Measurements from ENCODE around the gene PECR. TPM values are rescaled to one million over a fixed set of nuclear protein-coding genes. Genes with fewer than 3 reads are reported as not detected.
"Not testable (repeated sequence)": the region's sequence is repeated elsewhere in the genome, so short reads cannot be mapped to it uniquely, and the experiment has no call there.

PECR gene
- total RNA-seq, 1 experiment from 2014 or later: 26.0 TPM

DNA sequence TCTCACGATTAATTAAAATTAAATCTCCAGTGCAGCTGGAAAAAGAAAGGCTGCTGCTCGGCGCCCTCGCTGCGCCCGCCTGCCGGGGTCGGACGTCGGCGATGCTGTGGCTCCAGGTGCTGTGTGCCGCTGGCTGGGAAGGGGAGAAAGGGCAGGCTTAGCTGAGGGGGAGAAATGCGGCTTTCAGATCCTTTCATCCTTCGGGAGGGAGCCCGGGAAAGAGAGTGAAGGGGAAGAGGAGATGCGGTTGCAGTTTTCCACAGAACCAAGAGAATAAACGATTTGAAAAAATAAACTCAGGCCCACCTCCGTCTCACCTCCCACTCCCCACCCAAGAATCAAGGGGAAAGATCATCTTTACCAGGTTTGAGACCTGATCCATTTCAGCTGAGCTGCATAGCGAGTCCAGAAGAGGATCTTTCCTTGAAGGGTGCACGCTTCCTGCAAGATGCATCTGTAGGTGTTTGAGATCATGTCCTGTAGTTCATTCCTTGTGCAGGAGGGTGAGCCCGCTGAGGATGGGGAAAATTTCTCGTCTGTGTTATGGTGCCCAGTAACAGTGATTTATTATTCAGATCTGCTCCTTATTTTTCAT lies 605 bp upstream of the PECR start:
- CTCF ChIA-PET: no interaction called here
- ATAC-seq (peak; percentile 28), DNase-seq (no peak)
- Histone ChIP-seq H3F3A (ENCODE audit: low read length, unreplicated experiment) (no peaks in the 10 kb centered on the region), H3K4me1 (ENCODE audit: insufficient read depth, low read length) (peaks cover 7% of the 10 kb centered on the region; the same call in 1 of the 2 replicates), H3K9me2 (replicated peaks; ENCODE audit: low read length) (no peaks in the 10 kb centered on the region), H3K27me3 (ENCODE audit: low read length) (no peaks in the 10 kb centered on the region), H3K4me2 (ENCODE audit: low read length) (peak overlapping the region; percentile 96), H4K20me1 (ENCODE audit: low read length) (no peaks in the 10 kb centered on the region), H3K27ac (ENCODE audit: low read length) (no peak overlapping the region), H3K9ac (ENCODE audit: low read length) (peak overlapping the region; percentile 64), H2AFZ (ENCODE audit: low read length) (peak overlapping the region; percentile 91), H3K9me3 (ENCODE audit: low read length) (no peaks in the 10 kb centered on the region), H3K36me3 (ENCODE audit: low read depth, low read length) (no peaks in the 10 kb centered on the region), H3K4me3 (ENCODE audit: low read length) (peak overlapping the region; percentile 77), H3K79me2 (ENCODE audit: low read length) (peaks cover 5% of the 10 kb centered on the region; the same call in 1 of the 2 replicates)
- no peak for TF ChIP-seq EZH2 (IDR thresholded peaks at IDR 0.05; ENCODE audit: low read length, unreplicated experiment)
- TF ChIP-seq, protein P1, sequence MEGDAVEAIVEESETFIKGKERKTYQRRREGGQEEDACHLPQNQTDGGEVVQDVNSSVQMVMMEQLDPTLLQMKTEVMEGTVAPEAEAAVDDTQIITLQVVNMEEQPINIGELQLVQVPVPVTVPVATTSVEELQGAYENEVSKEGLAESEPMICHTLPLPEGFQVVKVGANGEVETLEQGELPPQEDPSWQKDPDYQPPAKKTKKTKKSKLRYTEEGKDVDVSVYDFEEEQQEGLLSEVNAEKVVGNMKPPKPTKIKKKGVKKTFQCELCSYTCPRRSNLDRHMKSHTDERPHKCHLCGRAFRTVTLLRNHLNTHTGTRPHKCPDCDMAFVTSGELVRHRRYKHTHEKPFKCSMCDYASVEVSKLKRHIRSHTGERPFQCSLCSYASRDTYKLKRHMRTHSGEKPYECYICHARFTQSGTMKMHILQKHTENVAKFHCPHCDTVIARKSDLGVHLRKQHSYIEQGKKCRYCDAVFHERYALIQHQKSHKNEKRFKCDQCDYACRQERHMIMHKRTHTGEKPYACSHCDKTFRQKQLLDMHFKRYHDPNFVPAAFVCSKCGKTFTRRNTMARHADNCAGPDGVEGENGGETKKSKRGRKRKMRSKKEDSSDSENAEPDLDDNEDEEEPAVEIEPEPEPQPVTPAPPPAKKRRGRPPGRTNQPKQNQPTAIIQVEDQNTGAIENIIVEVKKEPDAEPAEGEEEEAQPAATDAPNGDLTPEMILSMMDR (conservative IDR thresholded peaks at IDR 0.05; ENCODE audit: low read depth, low read length): no peak
- intact Hi-C loops (cut with micrococcal nuclease): no loop called here
- BruUV-seq (replicated peaks): TSS peak; percentile 67
- POLR2A ChIA-PET (ENCODE audit: unreplicated experiment): interaction anchor here (0.6 kb wide), 1 partner anchor 32 kb away, joined by 3 read pairs; no protein-coding TSS in a partner anchor

DNA sequence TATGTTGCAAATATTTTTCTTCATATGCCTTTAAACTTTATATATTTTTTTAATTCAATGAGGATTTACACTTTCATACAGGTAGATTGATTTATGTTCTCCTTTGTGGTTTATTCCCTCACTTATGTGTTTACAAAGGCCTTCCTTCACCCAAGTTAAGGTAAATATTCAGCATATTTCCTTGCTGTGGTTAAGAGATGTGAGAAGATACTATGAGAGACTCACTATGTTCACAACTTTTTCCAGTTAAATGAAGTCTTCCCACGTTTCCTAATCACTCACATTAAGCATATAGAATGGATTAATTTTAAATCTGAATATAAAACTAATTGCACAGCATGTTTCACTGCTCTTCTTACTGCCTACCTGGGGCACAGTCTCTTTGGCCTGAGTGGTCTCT lies 597 bp downstream of the PECR start:
- intact Hi-C loops (cut with micrococcal nuclease): no loop called here
- no peaks in the 10 kb centered on the region for H3K9me2 ChIP-seq (replicated peaks; ENCODE audit: low read length)
- H3F3A ChIP-seq (ENCODE audit: low read length, unreplicated experiment): no peaks in the 10 kb centered on the region
- TF ChIP-seq EZH2phosphoT487 (IDR thresholded peaks at IDR 0.05; ENCODE audit: borderline replicate concordance, low read length): no peak
- TF ChIP-seq, protein P1 (conservative IDR thresholded peaks at IDR 0.05; ENCODE audit: low read depth, low read length): no peak
- no peak for TF ChIP-seq EZH2 (IDR thresholded peaks at IDR 0.05; ENCODE audit: low read length, unreplicated experiment)
- no peaks in the 10 kb centered on the region for H3K9me3 ChIP-seq (ENCODE audit: low read length)
- peaks cover 7% of the 10 kb centered on the region; the same call in 1 of the 2 replicates for H3K4me1 ChIP-seq (ENCODE audit: insufficient read depth, low read length)
- POLR2A ChIA-PET (ENCODE audit: unreplicated experiment): interaction anchor here (0.6 kb wide), 1 partner anchor 28 kb away, joined by 5 read pairs; the partner anchor contains the start of gene XRCC5
- peak overlapping the region; percentile 77 for H3K4me3 ChIP-seq (ENCODE audit: low read length)
- DNase-seq: peak; percentile 5
- H3K4me2 ChIP-seq (ENCODE audit: low read length): peak overlapping the region; percentile 96
- CTCF ChIA-PET: no interaction called here
- no peaks in the 10 kb centered on the region for H3K27me3 ChIP-seq (ENCODE audit: low read length)
- H3K36me3 ChIP-seq (ENCODE audit: low read depth, low read length): no peaks in the 10 kb centered on the region
- H3K9ac ChIP-seq (ENCODE audit: low read length): peak overlapping the region; percentile 64
- H3K79me2 ChIP-seq (ENCODE audit: low read length): peaks cover 5% of the 10 kb centered on the region; the same call in 1 of the 2 replicates
- peak overlapping the region; percentile 91 for H2AFZ ChIP-seq (ENCODE audit: low read length)
- BruUV-seq (replicated peaks): no TSS peak
- H4K20me1 ChIP-seq (ENCODE audit: low read length): no peaks in the 10 kb centered on the region
- ATAC-seq: peak; percentile 18
- no peak overlapping the region for H3K27ac ChIP-seq (ENCODE audit: low read length)

DNA sequence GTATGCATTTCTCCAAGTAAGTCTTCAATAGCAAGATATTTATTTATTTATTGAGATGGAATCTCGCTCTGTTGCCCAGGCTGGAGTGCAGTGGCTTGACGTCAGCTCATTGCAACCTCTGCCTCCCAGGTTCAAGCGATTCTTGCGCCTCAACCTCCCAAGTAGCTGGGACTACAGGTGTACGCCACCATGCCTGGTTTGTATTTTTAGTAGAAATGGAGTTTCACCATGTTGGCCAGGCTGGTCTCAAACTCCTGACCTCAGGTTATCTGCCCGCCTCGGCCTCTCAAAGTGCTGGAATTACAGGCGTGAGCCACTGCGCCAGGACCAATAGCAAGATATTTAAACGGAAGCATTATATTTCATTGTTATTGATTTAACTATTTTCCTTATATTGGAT lies 1.6 kb downstream of the PECR start:
- ATAC-seq; POLR2A ChIA-PET (ENCODE audit: unreplicated experiment); H3K9me3 ChIP-seq (ENCODE audit: low read length); H3K9ac ChIP-seq (ENCODE audit: low read length); BruUV-seq (replicated peaks); H3K4me1 ChIP-seq (ENCODE audit: insufficient read depth, low read length); H4K20me1 ChIP-seq (ENCODE audit: low read length); H3K4me3 ChIP-seq (ENCODE audit: low read length); DNase-seq; H3K79me2 ChIP-seq (ENCODE audit: low read length); H3K27ac ChIP-seq (ENCODE audit: low read length); H3K4me2 ChIP-seq (ENCODE audit: low read length); H3K36me3 ChIP-seq (ENCODE audit: low read depth, low read length); H2AFZ ChIP-seq (ENCODE audit: low read length); H3K27me3 ChIP-seq (ENCODE audit: low read length); H3F3A ChIP-seq (ENCODE audit: low read length, unreplicated experiment); intact Hi-C loops (cut with micrococcal nuclease); H3K9me2 ChIP-seq (replicated peaks; ENCODE audit: low read length); CTCF ChIA-PET: not testable (repeated sequence)
